Measurements from ENCODE around the gene ECSIT.

Gene ECSIT

DNA sequence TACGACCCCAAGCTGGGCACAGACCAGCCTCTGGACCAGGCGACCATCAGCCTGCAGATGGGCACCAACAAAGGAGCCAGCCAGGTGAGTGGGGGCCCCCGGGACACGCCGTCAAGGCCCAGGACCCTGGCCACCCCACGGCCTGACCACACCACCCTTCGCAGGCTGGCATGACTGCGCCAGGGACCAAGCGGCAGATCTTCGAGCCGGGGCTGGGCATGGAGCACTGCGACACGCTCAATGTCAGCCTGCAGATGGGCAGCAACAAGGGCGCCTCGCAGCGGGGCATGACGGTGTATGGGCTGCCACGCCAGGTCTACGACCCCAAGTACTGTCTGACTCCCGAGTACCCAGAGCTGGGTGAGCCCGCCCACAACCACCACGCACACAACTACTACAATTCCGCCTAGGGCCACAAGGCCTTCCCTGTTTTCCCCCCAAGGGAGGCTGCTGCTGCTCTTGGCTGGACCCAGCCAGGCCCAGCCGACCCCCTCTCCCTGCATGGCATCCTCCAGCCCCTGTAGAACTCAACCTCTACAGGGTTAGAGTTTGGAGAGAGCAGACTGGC, 20.5 kb upstream of the ECSIT start:
- no peak for DNase-seq

- no peak for DNase-seq
Observed at GRCh38 chr19:11547929-11548700, 19.2 kb upstream of the ECSIT start.

DNA sequence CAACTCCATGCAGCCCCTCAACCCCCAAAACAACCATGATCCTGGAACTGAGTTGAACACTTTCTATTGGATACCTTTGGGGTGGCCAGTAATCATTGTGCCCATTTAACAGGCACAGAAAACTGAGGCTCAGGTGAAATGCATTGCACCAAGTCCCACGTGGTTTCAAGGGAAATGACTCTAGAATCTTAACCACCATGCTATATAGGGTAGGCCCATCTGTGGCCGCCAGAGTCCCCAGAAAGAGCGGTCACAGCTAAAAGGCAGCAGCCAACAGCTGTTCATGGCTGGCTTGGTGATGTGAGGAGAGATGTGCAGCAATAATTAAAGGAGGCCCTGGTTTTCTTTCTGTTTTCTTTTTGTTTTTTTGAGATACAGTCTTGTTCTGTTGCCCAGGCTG, 12.3 kb upstream of the ECSIT start:
- DNase-seq: no peak

DNA sequence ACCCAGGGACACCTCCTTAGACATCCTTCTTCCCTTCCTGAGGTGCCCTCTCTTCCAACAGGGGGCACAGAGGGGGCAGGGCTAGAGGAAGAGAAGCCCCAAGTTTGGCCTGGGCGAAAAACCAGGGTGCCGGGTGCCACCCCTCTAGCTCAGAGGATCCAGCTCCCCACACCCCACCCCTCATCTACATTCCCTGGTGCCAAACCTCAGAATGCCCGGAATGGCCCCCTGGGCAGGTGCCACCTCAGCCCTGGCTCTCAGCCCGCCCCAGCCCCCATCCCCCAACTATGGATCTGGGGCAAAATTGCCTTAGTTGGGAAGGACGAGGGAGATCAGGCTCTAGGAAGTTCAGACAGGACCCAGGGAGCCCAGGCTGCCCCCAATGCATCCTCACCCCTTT, 11.7 kb upstream of the ECSIT start:
- DNase-seq: no peak

- DNase-seq: no peak
Observed at GRCh38 chr19:11539495-11540365, 10.8 kb upstream of the ECSIT start.

- DNase-seq: no peak
Observed at GRCh38 chr19:11538232-11539036, 9.5 kb upstream of the ECSIT start, which contains the start of gene CNN1. Gene CNN1 (plus strand): TSS chr19:11538851. CDS start chr19:11538928, 77 bp downstream.

- peak; percentile 81 for DNase-seq
Observed at GRCh38 chr19:11535792-11536595, 7.1 kb upstream of the ECSIT start.

DNA sequence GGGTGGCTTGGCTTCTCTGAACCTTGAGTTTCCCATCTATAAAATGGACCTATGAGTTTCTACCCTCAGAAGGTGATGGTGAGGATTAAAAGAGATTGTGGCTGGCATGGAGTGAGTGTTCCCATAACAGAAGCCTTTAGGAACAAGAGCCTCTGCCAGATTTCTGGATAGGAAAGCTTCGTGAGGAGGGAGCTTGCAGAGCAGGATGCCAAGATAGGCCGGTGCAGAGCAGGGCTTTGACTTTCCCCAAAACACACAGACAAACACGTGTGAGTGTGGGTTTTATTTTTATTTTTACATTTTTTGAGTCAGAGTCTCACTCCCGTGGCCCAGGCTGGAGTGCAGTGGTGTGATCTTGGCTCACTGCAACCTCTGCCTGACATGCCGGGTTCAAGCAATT, 6.0 kb upstream of the ECSIT start:
- no peak for DNase-seq

GRCh38 chr19:11534538-11534937, 5.6 kb upstream of the ECSIT start:
- no peak for DNase-seq

DNA sequence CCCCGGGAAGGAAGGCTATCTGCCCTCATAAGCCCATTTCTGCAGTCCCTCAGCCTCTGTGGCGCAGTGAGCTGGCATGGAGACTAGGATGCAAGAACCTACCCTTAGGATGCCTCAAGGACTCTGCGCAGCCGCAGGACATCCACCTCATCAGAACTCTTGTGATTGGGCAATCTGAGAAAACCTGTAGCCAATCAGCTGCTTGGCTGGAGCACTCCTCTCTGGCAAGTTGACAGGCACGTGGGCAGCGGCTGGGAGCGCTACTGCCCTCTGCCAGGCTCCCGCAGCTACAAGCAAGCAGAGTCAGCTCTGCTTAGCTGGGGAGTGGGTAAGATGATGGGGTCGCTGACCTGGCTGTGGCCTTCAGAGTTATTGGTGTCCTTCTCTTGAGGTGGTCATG, 1.5 kb upstream of the ECSIT start:
- peak; percentile 92 for DNase-seq

- no peak for DNase-seq
Observed at GRCh38 chr19:11519138-11519537, 9.8 kb downstream of the ECSIT start.

- no peak for DNase-seq
Observed at GRCh38 chr19:11513946-11514345, 15.0 kb downstream of the ECSIT start.

DNA sequence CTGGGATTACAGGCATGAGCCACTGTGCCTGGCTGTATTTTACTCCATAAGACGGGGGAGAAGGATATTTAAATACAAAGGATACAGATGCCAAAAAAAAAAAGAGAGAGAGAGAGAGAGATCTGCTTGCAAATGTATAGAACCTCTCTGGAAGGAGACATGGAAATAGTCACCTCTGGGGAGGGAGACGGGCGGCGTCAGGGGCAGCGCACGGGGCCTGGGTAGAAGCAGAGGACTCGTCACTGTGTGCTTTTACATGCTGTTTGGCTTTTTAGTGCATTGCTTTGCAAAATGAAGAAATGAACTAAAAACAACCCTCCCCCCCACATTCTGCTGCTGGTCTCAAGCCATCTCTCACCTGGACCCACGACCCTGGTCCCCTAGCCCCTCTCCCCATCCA, 18.5 kb downstream of the ECSIT start:
- DNase-seq: no peak

GRCh38 chr19:11507370-11508078, 21.4 kb downstream of the ECSIT start:
- no peak for DNase-seq

- no peak for DNase-seq
Observed at GRCh38 chr19:11506967-11507366, 22.0 kb downstream of the ECSIT start.

DNA sequence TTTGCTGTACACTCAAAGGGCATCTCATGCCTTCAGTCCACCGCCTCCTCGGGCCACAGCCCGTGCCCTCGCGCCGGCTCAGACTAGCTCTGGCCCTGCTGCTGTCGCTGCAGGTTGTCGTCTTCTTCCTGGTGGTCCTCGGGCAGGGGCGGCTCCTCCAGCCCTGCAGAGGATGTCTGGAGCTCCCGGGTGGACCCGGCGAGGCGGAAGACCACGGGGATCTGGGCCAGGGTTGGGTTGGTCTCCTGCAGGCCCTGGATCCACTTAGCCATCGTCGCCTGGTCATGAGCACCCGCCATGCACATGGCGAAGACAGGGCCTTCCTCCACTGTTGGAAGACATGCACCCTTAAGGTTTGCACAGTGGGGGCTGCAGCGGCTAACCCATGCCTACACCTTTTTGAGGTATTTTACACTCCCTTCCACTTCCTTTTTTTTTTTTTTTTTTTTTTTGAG, 22.8 kb downstream of the ECSIT start:
- no peak for DNase-seq

DNA sequence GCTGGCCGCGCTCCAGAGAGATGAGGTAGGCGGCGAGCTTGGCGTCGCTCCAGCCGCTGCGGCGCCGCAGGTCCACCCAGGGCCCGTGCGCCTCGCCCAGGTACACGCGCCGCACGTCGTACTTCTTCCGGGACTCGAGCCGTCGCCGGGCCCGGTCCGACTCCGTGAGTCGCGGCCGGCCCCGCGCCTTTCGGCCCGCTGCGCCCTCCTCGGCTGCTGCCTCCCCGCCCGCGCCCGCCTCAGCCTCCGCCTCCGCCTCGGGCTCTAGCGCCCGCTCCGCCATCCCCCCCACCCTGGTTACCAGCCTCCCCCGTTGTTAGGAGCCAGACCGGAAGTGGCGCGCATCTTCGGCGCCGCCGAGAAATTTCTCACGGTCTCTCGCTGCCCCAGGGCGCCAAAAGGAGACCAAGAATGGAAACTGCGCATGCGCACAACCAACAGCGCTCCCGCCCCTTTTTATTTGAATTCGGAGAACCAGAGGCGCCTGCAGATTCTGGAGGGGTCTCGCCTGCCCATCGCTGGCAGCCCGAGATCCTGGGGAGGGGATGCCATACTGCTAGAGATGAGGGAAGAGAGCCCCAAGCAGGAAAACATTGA, 23.3 kb downstream of the ECSIT start, which contains the start of gene ZNF653:
TSS of gene ZNF653 (minus strand) at position 336 of the 597 bp plus-strand sequence. CDS start at position 283, 53 bp downstream.
- peak; percentile 96 for DNase-seq

DNA sequence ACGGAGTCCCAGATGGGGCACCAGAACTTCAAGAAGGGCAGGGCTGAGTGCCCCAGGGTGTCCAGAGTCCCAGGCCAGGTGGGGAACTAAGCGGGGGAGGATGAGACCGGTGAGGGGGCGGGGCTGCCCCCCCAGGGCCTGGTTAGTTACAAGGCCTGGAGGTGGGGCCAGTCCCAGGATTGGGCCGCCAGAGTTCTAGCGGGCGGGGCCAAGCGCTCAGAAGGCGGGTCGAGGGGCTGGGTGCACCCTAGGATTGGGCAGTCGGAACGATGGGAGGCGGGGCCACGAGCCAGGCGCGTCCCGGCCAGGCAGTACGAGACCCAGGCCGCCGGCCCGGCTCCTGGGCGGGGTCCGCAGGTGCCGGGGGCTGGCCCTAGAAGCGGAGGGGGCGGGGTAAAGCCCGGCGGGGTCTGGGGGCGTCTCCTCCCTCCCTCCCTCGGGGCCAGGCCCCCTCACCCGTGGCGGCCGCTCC, 23.9 kb downstream of the ECSIT start:
- peak; percentile 93 for DNase-seq

DNA sequence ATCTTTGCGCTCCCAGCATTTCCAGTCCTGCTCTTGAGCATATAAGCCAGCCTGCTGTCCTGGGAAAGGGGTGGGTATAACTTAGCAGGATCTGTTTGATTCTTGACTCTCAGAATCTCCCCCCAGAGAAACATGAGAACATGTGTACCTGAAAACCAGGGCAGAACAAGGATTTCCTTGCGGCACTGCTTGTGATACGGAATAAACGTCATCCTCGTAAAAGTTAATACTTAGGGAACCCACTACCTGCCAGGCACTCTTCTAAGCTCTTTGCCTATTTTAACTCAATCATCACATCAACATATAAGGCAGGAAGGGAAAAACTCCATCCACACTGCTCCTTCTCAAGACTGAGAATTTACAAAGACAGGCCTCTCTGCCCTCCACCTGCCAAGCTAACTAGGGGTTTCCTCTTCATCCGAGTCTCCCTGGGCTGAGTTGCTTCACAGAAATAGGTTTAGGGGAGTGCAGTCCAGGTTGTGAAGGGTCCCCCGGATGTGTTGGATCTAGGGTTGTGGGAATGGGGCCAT, 24.4 kb downstream of the ECSIT start:
- DNase-seq: no peak

DNA sequence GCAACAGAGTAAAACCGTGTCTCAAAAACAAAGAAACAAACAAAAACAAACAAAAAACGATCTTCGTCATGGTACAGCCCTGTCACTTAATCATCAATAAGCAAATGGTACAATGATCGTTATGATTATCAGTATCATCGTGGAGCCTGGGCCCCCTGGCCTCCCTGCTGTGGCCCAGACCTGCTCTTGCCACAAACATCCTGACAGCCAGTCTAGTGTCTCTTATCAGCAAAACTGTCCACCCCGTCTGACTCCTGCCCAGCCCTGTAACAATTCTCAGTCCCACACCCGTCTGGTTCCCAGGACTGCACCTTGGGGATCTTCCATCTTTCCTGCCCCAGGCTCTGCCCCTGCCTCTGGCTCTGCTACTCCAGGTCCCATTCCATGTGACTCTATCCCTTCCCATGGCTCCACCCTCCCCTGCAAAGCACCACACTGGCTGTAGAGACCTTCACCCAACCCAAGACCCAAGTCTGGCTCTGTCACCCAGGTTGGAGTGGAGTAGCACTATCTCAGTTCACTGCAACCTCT, 29.0 kb downstream of the ECSIT start:
- DNase-seq: no peak

Measured in NCI-H1436 (cell line).